Measurements from ENCODE around the gene DHX40.
"Not testable (repeated sequence)": the region's sequence is repeated elsewhere in the genome, so short reads cannot be mapped to it uniquely, and the experiment has no call there.

The DHX40 gene

DNA sequence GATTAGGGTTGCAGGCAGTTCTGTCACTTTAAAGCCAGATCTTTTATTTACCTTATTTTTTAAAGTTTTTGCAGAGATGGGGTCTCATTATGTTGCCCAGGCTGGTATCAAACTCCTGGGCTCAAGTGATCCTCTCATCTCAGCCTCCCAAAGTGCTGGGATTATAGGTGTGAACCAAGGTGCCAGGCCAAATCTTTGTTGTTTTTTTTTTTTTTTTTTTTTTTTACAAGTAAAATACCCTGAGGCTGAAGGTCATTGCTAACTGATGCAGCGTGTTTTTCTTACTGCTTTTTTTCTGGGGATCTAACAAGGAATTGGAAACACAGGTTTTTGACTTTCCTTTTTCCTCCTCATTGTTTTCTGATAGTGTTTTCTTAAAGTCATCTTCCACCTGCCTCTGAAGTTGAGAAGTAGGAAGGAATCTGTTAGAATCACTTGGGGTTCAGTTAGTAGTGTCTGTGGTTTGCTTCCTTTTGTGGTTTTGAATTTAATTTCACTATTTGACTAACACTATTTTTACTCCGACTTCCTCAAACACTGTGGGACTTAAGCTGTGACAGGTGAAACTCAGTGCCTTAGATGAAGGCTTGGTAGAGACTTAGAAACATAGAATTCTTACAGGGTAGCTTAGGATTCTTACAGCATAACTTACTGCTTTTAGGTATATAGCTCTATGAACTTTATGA, 76.5 kb downstream of the DHX40 start:
- H3K9me3 ChIP-seq (ENCODE audit: low read depth, low read length), result no peaks in the 10 kb centered on the region

DNA sequence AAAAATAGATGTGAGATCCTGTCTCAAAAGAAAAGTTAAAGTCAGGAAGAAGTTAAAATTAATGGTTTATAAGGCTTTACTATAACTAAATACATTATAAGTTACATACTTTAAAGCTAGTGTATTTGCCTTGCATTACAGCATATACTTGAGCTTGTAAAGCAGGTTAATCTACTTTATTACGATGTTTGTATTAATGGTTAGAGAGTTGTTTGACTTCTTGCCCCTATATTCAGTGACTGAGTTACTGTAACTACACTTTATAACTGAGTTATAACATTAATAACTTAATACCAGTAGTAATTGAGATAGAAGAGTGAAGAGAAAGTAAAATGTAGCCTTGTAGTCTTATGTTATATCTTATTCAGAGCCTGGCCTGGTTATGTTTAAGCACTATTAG, 77.2 kb downstream of the DHX40 start:
- no peak for TF ChIP-seq FOXP2 (optimal IDR thresholded peaks at IDR 0.05; ENCODE audit: control extremely low read depth, extremely low read length, insufficient read depth)
- no peak for TF ChIP-seq POLR2AphosphoS5 (IDR thresholded peaks at IDR 0.05; ENCODE audit: borderline replicate concordance, low read depth, low read length)
- TF ChIP-seq EZH2 (IDR thresholded peaks at IDR 0.05), result no peak
- no peak overlapping the region for H3K9ac ChIP-seq (ENCODE audit: insufficient read length)
- no peak overlapping the region for H3K4me3 ChIP-seq
- no peaks in the 10 kb centered on the region for H3K9me3 ChIP-seq (ENCODE audit: low read depth, low read length)
- no peak for DNase-seq (ENCODE audit: low read depth, low spot score)
- H3K27ac ChIP-seq, result peak overlapping the region; percentile 51
- peaks cover 45% of the 10 kb centered on the region for H3K36me3 ChIP-seq (ENCODE audit: insufficient read depth, low read length)

More for the DNA sequence above, 76.5 kb downstream of the DHX40 start:
- no peak for DNase-seq (ENCODE audit: low read depth, low spot score)
- no peak for TF ChIP-seq EZH2 (IDR thresholded peaks at IDR 0.05)
- no peak for TF ChIP-seq FOXP2 (optimal IDR thresholded peaks at IDR 0.05; ENCODE audit: control extremely low read depth, extremely low read length, insufficient read depth)
- TF ChIP-seq POLR2AphosphoS5 (IDR thresholded peaks at IDR 0.05; ENCODE audit: borderline replicate concordance, low read depth, low read length), result no peak
- peak overlapping the region; percentile 51 for H3K27ac ChIP-seq
- no peak overlapping the region for H3K9ac ChIP-seq (ENCODE audit: insufficient read length)
- H3K4me3 ChIP-seq, result no peak overlapping the region
- H3K36me3 ChIP-seq (ENCODE audit: insufficient read depth, low read length), result peaks cover 39% of the 10 kb centered on the region

DNA sequence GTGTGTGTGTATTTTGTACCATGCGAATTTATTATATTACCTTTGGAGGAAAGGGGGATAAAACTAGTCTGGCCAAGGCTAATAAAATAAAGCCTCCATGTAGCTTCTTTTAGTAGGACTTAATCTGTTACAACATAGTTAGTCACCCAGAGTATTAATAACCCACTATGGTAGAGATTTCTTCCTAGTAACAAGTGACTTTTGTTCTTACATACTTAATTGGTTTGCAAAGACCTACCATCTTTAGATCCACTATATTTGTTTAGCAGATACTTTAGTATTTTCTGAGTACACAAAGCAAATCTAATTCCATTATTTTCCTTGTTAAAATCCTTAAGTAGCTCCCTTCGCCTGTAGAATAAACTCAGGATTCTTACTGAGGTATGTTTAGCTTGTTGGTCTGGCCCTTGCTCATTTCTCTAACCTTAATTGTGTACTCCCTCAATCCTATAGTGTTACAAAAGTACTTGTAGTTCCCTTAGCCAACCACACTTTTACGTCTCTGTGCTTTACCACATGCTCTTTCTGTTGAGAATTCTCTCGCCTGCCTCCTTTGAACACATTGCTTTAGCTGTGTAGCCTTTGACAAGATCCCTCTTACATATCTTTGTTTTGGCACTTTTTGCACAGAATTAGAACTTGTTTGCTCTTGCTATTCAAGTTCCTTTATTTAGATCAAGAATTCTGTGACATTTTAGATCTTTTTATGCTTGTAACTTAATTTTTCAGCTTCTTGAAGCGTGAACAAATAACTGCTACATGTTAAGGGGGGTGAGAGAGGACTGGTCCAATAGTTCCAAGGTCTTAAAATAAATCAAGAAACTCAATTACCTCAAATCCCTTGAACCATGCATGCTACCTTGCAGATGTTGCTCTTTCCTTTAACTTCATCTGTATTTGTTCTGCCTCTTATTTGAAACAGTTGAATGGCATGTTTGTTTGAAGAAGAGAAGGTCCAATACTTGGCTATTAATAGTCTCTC, 78.0 kb downstream of the DHX40 start:
- Histone ChIP-seq H3K9me3 (ENCODE audit: low read depth, low read length) (no peaks in the 10 kb centered on the region), H3K27ac (peak overlapping the region; percentile 51), H3K36me3 (ENCODE audit: insufficient read depth, low read length) (peaks cover 54% of the 10 kb centered on the region), H3K4me3 (no peak overlapping the region), H3K9ac (ENCODE audit: insufficient read length) (no peak overlapping the region)
- no peak for TF ChIP-seq POLR2AphosphoS5 (IDR thresholded peaks at IDR 0.05; ENCODE audit: borderline replicate concordance, low read depth, low read length)
- TF ChIP-seq EZH2 (IDR thresholded peaks at IDR 0.05), result no peak
- no peak for TF ChIP-seq FOXP2 (optimal IDR thresholded peaks at IDR 0.05; ENCODE audit: control extremely low read depth, extremely low read length, insufficient read depth)
- DNase-seq (ENCODE audit: low read depth, low spot score), result no peak

DNA sequence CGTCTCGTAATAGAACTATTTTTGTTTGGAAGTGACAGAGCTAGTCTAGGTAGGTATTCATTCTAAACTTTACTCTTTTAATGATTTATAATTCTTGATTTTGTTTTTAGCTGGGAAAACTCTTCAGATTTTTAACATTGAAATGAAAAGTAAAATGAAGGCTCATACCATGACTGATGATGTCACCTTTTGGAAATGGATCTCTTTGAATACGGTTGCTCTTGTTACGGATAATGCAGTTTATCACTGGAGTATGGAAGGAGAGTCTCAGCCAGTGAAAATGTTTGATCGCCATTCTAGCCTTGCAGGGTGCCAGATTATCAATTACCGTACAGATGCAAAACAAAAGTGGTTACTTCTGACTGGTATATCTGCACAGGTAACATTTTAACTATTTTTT, 81.9 kb downstream of the DHX40 start:
- H3K4me3 ChIP-seq, result no peak overlapping the region
- TF ChIP-seq FOXP2 (optimal IDR thresholded peaks at IDR 0.05; ENCODE audit: control extremely low read depth, extremely low read length, insufficient read depth) (no peak), EZH2 (IDR thresholded peaks at IDR 0.05) (no peak), POLR2AphosphoS5 (IDR thresholded peaks at IDR 0.05; ENCODE audit: borderline replicate concordance, low read depth, low read length) (no peak)
- peaks cover 93% of the 10 kb centered on the region for H3K36me3 ChIP-seq (ENCODE audit: insufficient read depth, low read length)
- H3K9ac ChIP-seq (ENCODE audit: insufficient read length), result no peak overlapping the region
- H3K27ac ChIP-seq, result no peak overlapping the region
- no peak for DNase-seq (ENCODE audit: low read depth, low spot score)
- H3K9me3 ChIP-seq (ENCODE audit: low read depth, low read length), result peaks cover 8% of the 10 kb centered on the region; the same call in 1 of the 2 replicates

DNA sequence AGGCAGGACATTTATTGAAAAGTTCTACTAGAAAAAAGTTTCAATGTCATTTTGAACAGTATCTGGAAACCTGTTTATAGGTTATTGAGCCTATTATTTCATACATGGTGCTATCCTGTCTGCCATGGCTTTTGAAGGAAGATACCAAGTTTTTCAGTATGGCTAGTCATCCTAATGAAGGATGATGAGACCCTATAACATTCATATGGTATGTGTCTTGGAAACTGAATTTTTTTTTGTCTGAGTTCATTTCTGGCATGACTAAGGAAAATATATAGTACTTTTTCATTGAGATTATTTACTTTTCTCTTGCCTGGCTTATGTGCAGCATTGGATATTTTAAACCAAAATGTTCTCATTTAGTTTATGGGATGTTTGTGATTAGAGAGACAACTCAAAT, 84.5 kb downstream of the DHX40 start:
- no peak overlapping the region for H3K9ac ChIP-seq (ENCODE audit: insufficient read length)
- H3K36me3 ChIP-seq (ENCODE audit: insufficient read depth, low read length), result peaks cover 96% of the 10 kb centered on the region
- no peak for DNase-seq (ENCODE audit: low read depth, low spot score)
- H3K9me3 ChIP-seq (ENCODE audit: low read depth, low read length), result peaks cover 8% of the 10 kb centered on the region; the same call in 1 of the 2 replicates
- TF ChIP-seq POLR2AphosphoS5 (IDR thresholded peaks at IDR 0.05; ENCODE audit: borderline replicate concordance, low read depth, low read length), result no peak
- TF ChIP-seq FOXP2 (optimal IDR thresholded peaks at IDR 0.05; ENCODE audit: control extremely low read depth, extremely low read length, insufficient read depth), result no peak
- no peak for TF ChIP-seq EZH2 (IDR thresholded peaks at IDR 0.05)
- no peak overlapping the region for H3K27ac ChIP-seq
- no peak overlapping the region for H3K4me3 ChIP-seq

DNA sequence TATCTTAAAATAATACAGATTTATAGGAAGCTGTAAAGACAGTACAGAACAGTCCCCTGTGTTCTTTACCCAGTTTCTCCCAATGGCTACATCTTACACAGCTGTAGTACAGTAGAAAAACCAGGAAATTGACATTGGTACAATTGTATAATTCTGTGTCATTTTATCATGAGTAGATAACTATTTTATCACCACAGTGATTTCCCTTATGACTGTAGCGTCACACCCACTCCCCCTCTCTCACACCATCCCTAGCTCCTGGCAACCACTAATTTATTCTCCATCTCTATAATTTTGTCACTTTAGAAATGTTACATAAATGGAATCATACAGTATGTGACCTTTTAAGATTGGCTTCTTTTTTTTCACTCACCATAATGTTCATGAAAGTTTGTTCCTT, 85.2 kb downstream of the DHX40 start:
- Histone ChIP-seq H3K36me3 (ENCODE audit: insufficient read depth, low read length) (peaks cover 96% of the 10 kb centered on the region), H3K27ac (no peak overlapping the region), H3K4me3 (no peak overlapping the region), H3K9me3 (ENCODE audit: low read depth, low read length) (peaks cover 8% of the 10 kb centered on the region; the same call in 1 of the 2 replicates), H3K9ac (ENCODE audit: insufficient read length) (no peak overlapping the region)
- TF ChIP-seq POLR2AphosphoS5 (IDR thresholded peaks at IDR 0.05; ENCODE audit: borderline replicate concordance, low read depth, low read length), result no peak
- TF ChIP-seq FOXP2 (optimal IDR thresholded peaks at IDR 0.05; ENCODE audit: control extremely low read depth, extremely low read length, insufficient read depth), result no peak
- no peak for TF ChIP-seq EZH2 (IDR thresholded peaks at IDR 0.05)
- DNase-seq (ENCODE audit: low read depth, low spot score), result no peak

DNA sequence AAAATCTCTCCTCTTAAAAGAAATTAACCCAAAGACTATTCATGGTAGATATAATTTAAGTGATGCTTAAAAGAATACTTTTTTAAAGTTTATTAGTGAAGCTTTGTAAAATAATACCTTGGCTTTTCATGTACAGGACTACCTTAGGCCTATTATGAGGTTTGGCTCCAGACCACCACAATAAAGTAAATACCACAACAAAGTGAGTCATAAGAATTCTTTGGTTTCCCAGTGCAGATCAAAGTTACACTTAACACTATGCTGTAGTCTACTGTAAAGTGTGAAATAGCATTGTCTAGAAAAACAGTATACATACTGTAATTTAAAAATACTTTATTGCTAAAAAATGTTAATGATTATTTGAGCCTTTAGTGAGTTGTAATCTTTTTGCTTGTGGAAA, 85.9 kb downstream of the DHX40 start:
- TF ChIP-seq POLR2AphosphoS5 (IDR thresholded peaks at IDR 0.05; ENCODE audit: borderline replicate concordance, low read depth, low read length) (no peak), EZH2 (IDR thresholded peaks at IDR 0.05) (no peak), FOXP2 (optimal IDR thresholded peaks at IDR 0.05; ENCODE audit: control extremely low read depth, extremely low read length, insufficient read depth) (no peak)
- no peak for DNase-seq (ENCODE audit: low read depth, low spot score)
- no peak overlapping the region for H3K27ac ChIP-seq
- no peak overlapping the region for H3K9ac ChIP-seq (ENCODE audit: insufficient read length)
- peaks cover 96% of the 10 kb centered on the region for H3K36me3 ChIP-seq (ENCODE audit: insufficient read depth, low read length)
- H3K9me3 ChIP-seq (ENCODE audit: low read depth, low read length), result peaks cover 8% of the 10 kb centered on the region; the same call in 1 of the 2 replicates
- no peak overlapping the region for H3K4me3 ChIP-seq

DNA sequence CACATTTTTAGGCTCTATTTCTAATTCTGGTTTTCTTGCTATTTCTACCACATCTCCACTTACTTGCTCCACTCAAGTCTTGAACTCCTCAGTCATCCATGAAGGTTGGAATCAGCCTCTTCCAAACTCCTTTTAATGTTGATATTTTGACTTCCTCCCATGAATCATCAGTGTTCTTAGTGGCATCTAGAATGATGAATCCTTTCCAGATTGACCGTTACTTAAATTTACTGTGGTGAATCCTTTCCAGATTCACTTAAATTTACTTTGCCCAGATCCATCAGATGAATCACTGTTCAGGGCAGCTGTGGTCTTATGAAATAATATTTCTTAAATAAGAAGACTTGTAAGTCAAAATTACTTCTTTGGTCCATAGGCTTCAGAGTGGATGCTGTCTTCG, 86.7 kb downstream of the DHX40 start:
- DNase-seq (ENCODE audit: low read depth, low spot score), result no peak
- H3K9me3 ChIP-seq (ENCODE audit: low read depth, low read length), result peaks cover 8% of the 10 kb centered on the region; the same call in 1 of the 2 replicates
- H3K36me3 ChIP-seq (ENCODE audit: insufficient read depth, low read length), result peaks cover 95% of the 10 kb centered on the region

DNA sequence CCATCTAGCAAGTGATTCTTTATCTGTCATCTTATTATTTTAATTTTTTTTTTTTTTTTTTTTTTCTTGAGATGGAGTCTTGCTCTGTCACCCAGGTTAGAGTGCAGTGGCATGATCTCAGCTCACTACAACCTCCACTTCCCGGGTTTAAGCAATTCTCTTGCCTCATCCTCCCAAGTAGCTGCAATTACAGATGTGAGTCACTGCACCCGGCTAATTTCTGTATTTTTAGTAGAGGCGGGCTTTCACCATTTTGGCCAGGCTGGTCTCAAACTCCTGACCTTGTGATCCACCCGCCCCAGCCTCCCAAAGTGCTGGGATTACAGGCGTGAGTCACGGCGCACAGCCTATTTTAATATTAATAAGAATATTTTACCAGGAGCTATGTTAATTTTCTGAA, 91.2 kb downstream of the DHX40 start:
- H3K36me3 ChIP-seq (ENCODE audit: insufficient read depth, low read length), result peaks cover 89% of the 10 kb centered on the region
- not testable (repeated sequence) for H3K9me3 ChIP-seq (ENCODE audit: low read depth, low read length); DNase-seq (ENCODE audit: low read depth, low spot score); H3K4me3 ChIP-seq; H3K9ac ChIP-seq (ENCODE audit: insufficient read length); H3K27ac ChIP-seq

More for the DNA sequence above, 86.7 kb downstream of the DHX40 start:
- Histone ChIP-seq H3K9ac (ENCODE audit: insufficient read length) (no peak overlapping the region), H3K27ac (no peak overlapping the region), H3K4me3 (no peak overlapping the region)
- TF ChIP-seq POLR2AphosphoS5 (IDR thresholded peaks at IDR 0.05; ENCODE audit: borderline replicate concordance, low read depth, low read length) (no peak), EZH2 (IDR thresholded peaks at IDR 0.05) (no peak), FOXP2 (optimal IDR thresholded peaks at IDR 0.05; ENCODE audit: control extremely low read depth, extremely low read length, insufficient read depth) (no peak)

Data from SK-N-MC (cell line).